Measurements from ENCODE around the gene BAZ2A.

DNA sequence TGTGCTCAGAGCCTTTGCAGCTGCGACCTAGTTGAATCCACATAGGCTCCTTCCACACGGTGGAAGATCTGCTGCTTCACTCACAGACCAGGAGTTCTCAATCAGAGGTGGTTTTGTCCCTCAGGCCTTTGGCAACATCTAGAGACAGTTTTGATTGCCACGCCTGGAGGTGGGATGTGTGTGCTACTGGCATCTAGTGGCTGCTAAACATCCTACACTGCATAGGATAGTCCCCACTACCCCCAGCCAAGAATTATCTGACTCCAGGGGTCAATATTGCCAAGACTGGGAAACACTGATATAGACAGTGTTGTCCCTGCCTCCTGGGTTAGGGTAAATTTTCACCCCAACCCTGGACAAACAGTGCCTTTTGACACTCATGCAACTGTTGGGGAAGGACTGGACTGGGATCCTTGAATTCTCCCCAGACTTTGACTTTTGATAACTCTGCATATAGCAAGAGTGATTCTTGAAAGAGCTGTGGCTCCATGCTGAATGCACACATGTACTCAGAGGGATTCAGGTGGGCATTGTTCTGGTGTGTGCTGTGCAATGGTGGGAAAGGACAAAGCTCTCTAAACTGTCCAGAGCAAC, 39.8 kb downstream of the BAZ2A start:
- no peak for TF ChIP-seq POLR2A (IDR thresholded peaks at IDR 0.05)
- TF ChIP-seq, protein P1, sequence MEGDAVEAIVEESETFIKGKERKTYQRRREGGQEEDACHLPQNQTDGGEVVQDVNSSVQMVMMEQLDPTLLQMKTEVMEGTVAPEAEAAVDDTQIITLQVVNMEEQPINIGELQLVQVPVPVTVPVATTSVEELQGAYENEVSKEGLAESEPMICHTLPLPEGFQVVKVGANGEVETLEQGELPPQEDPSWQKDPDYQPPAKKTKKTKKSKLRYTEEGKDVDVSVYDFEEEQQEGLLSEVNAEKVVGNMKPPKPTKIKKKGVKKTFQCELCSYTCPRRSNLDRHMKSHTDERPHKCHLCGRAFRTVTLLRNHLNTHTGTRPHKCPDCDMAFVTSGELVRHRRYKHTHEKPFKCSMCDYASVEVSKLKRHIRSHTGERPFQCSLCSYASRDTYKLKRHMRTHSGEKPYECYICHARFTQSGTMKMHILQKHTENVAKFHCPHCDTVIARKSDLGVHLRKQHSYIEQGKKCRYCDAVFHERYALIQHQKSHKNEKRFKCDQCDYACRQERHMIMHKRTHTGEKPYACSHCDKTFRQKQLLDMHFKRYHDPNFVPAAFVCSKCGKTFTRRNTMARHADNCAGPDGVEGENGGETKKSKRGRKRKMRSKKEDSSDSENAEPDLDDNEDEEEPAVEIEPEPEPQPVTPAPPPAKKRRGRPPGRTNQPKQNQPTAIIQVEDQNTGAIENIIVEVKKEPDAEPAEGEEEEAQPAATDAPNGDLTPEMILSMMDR (IDR thresholded peaks at IDR 0.05): no peak
